GM18868 (cell line): ENCODE measurements around the gene VIM.

ENCODE experiments used
- ATAC-seq: cut with Tn5 transposase; IDR thresholded peaks from one replicate; pipeline ENCODE4 v1.9.1; 2021; ENCODE audit warnings: mild to moderate bottlenecking, moderate library complexity; ENCODE audit not compliant: unreplicated experiment

VIM gene

GRCh38 chr10:17228091-17229015 is at the start of gene VIM:
VIM (plus strand) TSS chr10:17228241; CDS start chr10:17229423, 1,182 bp downstream.
- peak; percentile 43 for ATAC-seq

DNA sequence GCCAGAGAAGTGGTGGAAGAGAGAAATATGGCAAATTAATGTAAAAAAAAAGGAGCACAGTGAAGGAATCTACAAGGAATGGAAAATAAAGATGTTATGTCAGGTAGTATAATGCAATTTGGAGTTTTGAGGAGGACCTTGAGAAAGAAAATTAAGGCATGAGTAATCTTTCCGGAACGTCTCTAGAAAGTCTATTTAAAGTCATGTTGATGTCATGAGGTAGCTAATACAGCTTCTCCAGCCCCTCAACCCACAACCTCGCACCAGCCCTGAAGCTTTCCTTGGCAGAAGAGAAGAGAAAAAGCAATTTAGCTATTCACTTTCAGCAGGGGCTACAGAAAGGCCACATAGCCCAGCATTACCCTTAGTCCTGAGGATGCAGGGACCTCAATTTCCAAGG is 49.0 kb upstream of the VIM start:
- ATAC-seq, result no peak

DNA sequence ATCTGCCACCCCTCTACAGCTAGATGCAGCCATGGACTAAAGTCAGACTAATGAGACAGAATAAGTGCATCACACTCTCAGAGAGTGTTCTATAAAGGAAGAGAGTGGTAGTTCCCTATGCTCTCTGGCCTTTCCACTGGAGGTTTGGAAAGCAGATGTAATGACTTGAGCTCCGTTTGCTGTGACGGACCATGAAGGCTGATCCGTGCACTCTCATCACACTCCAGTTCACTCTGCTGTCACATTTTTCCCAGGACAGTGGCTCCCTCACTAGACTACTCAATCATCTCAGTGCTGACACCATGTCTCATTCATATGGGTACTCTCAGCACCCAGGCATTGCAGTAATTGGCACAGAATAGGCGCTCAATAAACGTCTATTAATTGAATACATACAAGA is 46.9 kb upstream of the VIM start:
- ATAC-seq, result no peak

DNA sequence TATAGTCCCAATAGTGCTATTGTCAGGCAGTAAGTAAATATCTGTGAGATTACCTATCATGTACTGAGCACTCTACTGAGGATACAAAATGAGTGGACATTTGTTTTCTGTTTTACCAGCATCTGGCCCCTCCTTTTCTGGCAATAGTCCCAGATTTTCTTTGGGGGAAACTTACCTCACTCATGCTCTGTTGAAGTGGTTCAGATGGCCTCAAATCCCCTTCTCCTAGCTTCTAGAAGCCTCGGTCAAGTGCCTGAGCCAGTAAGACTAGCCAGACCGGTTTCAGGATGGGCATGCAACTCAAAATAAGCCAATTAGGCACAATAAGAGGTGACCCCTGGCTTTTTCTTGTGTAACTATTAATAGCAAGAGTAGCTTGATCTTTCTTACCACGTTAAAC is 46.3 kb upstream of the VIM start:
- peak; percentile 64 for ATAC-seq

DNA sequence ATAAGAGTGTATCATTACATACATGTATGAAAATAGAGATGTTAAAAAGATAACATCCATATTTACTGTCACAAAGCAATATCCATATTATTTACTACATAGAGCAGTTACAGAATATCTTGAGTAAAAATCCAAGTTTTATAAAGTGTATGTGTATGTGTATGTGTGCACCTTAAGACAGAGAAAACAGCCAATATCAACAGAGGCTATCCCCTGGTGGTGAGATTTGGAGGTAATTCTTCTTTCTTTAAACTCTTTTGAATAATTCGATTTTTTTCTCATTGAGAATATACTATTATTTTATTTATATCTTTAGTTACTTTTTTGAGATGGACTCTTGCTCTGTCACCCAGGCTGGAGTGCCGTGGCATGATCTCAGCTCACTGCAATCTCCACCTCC is 44.9 kb upstream of the VIM start:
- ATAC-seq, result no peak

DNA sequence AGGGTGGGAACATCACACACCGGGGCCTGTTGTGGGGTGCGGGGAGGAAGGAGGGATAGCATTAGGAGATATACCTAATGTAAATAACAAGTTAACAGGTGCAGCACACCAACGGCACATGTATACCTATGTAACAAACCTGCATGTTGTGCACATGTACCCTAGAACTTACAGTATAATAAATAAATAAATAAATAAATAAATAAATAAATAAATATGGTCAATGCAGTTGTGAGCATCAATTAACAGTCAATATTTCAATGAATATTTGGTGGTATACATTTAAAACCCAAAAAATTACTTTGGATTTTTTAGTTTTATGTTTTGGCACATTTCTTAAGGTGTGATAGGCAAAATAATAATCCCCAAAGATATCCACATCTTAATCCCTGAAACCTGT is 42.2 kb upstream of the VIM start:
- ATAC-seq, result no peak

DNA sequence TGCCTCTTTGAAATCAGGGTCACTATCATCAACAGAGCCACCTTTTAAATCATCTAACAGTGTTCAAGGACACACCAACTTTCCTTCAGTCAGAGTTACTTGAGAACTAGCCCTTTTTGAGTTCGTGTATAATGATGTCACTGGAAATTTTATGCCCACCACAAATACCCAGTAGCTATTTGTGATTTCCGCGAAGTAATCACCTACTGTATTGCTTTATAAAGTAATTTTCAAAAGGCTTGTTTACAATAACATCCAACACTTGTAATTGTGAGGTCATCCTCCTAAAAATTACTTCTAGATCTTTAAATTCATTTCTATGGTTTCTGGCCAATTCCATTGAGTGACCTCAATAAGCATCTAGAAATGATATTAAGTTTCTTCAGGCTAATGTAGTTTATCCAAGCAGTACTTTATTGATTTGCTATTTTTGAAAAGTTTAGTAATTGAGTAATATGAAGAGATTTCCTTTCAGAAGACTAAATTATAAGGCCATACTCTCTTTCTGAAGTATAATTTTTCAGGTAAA is 39.3 kb upstream of the VIM start:
- ATAC-seq, result no peak

DNA sequence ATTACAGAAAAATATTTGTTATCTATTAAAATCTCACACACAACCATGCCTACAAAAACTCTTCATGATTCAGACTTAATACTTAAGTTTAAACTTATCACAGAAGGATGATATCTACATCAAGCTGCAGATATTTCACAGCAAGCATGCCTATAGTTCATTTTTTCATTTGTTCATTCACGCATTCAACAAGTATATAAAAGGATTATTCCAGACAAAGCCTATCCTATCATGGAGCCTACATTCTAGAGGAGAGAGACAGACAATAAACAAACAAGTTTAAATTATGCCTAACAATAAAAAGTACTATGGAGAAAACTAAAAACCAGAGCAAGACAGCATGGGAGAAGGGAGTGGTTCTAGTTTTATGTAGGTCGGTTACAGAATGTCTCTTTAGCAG is 37.4 kb upstream of the VIM start:
- no peak for ATAC-seq

DNA sequence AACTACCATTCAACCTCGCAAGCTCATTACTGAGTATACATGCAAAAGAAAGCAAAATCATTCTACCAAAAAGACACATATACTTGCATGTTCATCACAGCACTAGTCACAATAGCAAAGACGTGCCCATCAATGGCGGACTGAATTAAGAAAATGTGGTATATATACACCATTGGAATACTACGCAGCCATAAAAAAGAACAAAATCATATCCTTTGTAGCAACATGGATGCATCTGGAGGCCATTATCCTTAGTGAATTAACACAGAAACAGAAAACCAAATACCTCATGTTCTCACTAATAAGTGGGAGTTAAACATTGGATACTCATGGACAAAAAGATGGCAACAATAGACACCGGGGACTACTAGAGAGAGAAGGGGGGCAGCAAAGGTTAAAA is 33.0 kb upstream of the VIM start:
- ATAC-seq, result no peak

DNA sequence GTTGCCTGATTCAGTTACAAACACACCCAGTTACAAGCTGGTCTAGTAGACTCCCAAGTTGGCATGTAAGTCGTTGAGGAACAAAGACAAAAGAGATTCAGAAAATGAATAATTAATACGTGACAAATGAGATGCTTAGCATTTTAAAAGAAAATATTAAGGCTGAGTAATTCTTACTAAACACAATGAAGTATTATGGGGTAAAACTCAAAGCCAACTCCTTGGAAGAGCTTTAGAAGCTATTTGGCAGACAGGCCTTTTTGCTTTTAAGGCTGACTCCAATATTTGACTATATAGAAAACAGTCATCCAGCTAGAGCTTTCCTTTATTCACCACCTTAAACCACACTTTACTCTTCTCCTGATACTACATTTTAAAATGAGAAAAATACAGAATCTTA is 32.0 kb upstream of the VIM start:
- ATAC-seq, result no peak

DNA sequence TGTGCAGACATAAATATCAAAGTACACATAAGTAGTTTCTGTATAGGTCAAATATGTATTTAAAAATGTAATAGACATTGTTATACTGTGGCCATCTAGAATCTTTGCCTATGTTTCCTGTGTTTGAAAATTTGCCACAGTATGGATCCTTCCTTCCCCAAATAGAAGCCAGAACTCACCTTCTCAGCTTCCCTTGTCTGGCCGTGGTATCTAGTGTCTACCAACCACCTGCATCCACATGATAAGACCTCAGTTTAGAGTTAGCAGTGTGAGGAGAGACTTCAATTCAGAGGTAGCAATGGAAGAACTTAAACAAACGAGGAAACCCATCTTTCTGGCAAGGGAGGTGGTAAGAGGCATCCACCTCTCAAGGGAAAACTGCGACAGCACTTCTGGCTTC is 31.5 kb upstream of the VIM start:
- no peak for ATAC-seq

GRCh38 chr10:17199351-17199804 is 28.7 kb upstream of the VIM start:
- ATAC-seq, result no peak

DNA sequence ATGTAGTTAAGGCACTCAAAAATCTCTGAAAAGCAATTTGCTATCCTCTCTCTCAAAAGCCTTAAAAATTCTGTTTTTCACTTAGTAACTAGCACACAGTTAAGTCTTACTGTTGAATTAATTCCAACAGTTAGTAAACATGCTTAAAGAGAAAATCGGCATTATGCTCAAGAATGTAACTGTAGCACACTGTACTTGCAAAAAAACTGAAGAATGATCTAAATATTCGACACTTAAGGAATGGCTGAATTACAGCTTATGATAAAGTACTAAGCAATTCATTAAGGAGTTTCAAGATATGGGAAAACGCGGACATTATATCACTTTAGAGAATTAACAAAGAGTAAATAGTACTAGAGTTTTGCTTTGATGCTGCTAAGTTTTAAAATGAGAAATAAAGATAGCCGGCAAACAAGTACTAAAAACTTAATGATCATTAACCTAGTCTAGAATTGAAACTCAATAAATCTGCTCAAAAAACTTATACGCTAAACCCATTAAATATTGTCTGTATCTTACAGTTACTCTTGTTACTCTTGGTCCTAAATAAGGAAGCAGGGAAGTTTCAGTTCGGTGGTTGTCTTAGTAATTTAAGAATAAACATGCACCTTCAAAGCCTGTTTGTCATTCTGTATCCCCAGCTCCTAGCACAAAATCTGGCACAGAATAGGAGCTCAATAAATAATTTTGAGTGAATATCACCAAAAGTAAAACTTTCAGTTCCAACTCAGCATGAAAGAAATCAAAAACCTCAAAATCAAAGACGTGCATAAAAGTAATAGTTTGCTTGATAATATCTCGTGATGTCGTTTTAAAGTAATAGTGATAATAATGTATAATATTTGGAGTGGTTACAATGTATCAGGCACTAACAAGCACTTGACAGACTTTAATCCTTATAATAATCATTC is 27.8 kb upstream of the VIM start:
- ATAC-seq, result no peak

GRCh38 chr10:17200912-17201793 is 26.9 kb upstream of the VIM start, which contains the start of gene TRDMT1:
TRDMT1 (minus strand) TSS chr10:17201672; CDS start chr10:17201634, 38 bp downstream.
- ATAC-seq, result peak; percentile 94

DNA sequence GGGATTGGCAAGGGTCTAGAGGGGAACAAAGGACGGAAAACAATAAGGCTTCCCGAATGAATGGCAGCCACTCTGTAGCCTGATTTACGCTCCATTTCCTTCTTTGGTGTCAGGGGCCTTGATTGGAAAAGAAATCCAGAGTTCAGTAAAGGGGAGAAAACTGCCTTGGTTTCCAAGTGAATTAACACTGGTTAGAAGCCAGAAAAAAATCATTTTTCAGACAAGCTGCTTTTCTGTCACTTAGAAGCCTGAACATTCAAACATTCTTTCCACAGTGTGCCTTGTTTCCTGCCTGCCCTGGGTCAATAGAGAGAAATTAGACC is 26.3 kb upstream of the VIM start:
- ATAC-seq, result no peak

GRCh38 chr10:17202506-17202905 is 25.5 kb upstream of the VIM start:
- ATAC-seq, result no peak

DNA sequence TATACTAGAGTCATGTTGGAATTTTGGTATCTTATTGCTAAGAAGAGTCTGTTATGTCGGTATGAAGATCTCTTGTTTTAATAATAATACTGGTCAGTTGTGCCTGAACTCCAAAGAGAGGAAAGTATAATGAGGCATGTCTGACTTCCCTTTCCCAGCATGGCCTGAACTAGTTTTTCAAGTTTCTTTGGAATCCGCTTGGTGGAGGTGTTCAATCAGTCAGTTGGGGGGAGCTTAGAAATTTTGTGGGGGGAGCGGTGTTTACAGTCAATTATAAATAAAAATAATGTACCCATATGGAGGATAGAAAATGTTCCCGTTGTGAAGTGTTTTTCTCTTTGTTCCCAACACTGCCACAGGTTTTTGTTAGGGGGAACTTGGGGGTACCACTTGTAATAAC is 25.0 kb upstream of the VIM start:
- no peak for ATAC-seq

- no peak for ATAC-seq
Observed at GRCh38 chr10:17203416-17203815, 24.6 kb upstream of the VIM start.

GRCh38 chr10:17206210-17206709 is 21.8 kb upstream of the VIM start:
- ATAC-seq, result no peak

DNA sequence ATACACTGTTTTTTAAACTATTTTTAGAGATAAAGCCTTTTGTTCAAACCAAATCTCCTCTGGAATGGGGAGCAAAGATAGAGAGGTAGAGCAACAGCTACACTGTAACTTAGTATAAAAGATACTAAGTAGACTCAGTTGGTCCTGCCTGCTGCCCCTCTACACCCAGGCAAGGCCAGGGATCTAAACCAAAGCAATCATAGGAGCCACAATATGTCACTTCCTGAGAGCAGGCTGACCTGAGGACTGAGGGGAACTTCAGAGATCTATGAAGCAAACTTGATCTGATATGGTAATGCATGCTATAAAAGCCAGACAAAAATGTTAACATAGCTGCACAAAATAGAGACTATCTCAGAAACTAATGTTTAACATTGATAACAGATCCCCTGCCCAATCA is 19.6 kb upstream of the VIM start:
- no peak for ATAC-seq
